Measurements from ENCODE around the gene SPATA33.
A peak's percentile ranks its signal among the peaks of the same experiment; 100 is the strongest.
"Not testable (repeated sequence)": the region's sequence is repeated elsewhere in the genome, so short reads cannot be mapped to it uniquely, and the experiment has no call there.

The SPATA33 gene

GRCh38 chr16:89693931-89694783 is 36.5 kb downstream of the SPATA33 start:
- DNase-seq (ENCODE audit: low spot score) = no peak

DNA sequence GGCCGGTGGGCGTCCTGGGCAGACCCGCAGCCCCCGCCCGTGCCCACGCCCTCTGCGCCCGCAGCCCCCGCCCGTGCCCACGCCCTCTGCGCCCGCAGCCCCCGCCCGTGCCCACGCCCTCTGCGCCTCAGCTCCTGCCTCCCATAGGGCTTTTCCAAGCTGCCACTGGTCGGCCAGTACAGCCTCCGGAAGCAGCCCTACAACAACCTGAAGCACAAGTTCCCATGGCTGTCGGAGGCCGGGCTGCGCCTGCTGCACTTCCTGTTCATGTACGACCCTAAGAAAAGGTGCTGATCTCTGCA is 37.1 kb downstream of the SPATA33 start:
- DNase-seq (ENCODE audit: low spot score) = not testable (repeated sequence)

- DNase-seq (ENCODE audit: low spot score) = no peak
Measured at GRCh38 chr16:89695086-89695874, 37.6 kb downstream of the SPATA33 start.

DNA sequence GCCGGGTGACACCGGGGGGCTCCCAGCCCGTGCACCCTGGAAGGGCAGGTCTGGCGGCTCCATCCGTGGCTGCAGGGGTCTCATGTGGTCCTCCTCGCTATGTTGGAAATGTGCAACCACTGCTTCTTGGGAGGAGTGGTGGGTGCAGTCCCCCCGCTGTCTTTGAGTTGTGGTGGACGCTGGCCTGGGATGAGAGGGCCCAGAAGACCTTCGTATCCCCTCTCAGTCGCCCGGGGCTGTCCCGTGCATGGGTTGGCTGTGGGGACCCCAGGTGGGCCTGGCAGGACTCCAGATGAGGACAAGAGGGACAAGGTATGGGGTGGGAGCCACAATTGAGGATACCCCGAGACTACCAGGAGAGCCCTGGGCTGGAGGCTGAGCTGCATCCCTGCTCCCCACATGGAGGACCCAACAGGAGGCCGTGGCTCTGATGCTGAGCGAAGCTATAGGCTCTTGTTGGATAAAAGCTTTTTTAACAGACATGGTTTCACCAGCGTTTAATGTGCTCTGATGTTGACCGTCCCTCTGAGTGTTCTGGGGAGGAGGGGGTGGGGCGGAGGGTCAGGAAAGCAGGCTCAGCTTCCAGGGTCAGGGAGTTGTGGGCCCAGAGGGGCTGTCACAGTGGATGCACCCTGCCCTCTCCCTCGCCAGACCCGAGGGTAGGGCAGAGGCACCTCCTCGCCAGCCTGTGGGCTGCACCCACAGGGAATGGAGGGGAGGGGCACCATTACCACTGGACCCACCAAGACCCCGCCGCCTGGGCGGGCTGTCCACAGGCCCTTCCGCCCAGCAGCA is 38.4 kb downstream of the SPATA33 start:
- DNase-seq (ENCODE audit: low spot score) = no peak

DNA sequence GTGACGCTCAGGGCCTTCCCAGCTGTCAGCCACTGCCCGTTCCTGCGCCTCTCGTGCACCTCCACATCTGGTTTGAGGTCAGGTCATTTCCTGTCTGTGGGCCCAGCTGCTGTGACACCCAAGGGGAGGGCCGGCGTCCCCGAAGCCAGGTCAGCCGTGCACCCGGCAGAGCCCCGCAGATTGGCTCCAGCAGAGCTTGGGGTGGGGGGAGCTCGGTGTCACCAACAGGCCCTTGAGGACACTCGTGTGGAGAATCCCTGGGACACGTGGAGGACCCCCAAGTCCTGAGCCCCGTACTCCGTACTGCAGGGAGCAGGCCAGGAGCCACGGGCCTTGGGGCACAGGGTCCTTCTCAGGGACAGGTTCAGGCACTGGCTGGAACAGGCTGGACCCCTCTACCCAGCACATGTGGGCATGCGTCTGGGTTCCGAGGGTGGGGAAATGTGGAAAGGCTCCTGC is 39.1 kb downstream of the SPATA33 start:
- peak; percentile 25 for DNase-seq (ENCODE audit: low spot score)

GRCh38 chr16:89697161-89697615 is 39.6 kb downstream of the SPATA33 start:
- DNase-seq (ENCODE audit: low spot score) = no peak

DNA sequence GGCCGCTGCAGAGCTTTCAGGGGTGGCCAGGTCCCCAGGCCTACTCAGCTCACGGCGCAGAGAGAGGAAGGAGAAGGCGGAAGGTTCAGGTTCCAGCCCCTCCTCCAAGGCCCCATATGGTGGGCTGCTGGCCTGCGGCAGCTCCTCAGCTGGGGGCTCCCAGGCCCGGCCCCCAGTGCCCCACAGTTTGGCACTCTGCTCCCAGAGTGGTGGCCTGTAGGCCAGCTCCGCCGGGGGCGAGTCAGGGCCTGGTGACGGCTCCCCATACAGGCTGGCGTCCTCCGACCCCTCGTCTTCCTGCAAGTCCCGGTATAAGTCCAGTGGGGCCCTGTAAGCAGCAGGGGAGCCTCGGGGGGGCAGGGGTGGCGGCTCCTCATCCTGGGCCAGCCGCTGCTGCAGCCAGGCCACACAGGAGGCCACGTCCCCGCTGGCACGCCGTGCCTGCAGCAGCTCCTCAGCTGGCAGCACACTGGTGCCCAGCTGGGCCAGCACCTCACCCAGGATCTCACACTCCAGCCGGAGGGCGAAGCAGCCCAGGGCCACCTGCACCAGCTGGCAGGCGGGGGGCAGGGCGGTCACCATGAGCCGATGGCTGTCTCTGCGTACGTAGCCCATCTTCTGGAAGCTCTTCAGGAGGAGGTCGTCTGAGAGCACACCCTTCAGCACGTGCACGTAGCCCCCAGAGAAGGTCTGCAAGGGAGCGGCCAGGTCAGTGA is 40.1 kb downstream of the SPATA33 start:
- no peak for DNase-seq (ENCODE audit: low spot score)

GRCh38 chr16:89698717-89699116 is 41.1 kb downstream of the SPATA33 start:
- DNase-seq (ENCODE audit: low spot score) = not testable (repeated sequence)

GRCh38 chr16:89699629-89700099 is 42.0 kb downstream of the SPATA33 start:
- DNase-seq (ENCODE audit: low spot score) = not testable (repeated sequence)

DNA sequence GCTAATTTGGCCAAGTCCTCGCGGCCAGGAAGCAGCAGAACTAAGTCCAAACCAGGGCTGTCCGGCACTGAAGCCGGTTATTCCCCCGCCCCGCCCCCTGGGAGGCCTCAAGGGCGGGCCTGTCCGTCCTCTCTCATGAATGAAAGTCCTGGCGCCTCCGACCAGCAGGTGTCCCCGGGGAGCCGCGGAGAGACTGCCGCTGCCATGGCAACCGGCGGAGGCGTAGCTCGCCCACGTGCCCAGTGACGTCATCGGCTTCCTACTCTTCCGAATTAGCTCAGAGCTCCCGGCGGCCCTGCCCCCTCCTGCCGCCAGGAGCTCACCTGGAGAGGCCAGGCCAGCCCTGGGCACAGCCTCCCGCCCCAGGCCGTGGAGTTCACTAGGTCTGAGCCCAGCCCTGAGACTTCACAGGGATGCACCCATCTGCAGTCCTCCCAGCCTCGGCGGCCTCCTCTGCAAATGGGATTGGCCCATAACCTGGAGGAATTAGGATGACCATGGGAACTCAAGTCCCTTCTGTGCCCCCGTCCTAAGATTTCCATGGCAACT is 42.5 kb downstream of the SPATA33 start:
- DNase-seq (ENCODE audit: low spot score) = peak; percentile 95

DNA sequence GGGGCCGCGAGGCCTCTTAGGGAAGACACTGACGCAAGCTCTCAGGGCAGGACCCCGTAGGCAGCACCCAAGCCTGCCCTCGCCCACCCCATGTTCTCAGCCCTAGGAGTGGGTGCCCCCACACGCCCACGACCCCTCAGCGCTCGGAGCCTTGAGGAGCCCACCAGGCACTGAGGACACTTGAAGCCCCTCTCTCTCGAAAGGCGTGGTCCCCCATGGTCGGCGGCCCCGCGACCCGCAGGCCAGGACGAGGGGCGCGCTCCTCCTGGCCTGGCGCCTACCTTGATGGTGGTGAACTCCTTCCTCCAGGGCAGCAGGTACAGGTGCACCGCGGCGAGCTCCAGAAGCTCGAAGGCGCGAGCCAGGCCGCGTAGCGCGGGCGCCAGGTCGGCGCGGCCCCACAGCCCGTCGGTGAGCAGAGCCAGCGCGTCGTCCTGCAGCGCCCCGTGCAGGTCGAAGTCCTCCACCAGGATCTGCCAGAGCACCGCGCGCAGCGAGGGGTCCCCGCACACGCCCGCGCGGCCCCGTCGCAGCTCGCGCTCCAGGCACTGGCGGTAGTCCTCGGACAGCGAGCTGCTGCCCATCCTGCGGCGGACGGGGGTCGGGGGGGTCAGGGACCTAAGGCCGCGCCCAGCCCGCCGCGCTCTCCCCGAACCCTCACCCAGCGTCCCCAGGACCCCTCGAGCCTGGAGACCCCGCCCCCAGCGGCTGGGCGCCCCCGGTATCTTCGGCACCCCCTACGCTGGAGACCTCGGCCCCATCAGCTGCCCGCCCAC is 43.2 kb downstream of the SPATA33 start:
- DNase-seq (ENCODE audit: low spot score) = peak; percentile 51

- DNase-seq (ENCODE audit: low spot score) = peak; percentile 97
Measured at GRCh38 chr16:89701425-89702406, 44.1 kb downstream of the SPATA33 start, which contains the start of gene SPATA2L. Gene SPATA2L, minus strand, starts transcription at chr16:89701705. Its CDS starts 473 bp downstream, at chr16:89701232.

GRCh38 chr16:89704281-89704680 is 46.6 kb downstream of the SPATA33 start:
- no peak for DNase-seq (ENCODE audit: low spot score)

DNA sequence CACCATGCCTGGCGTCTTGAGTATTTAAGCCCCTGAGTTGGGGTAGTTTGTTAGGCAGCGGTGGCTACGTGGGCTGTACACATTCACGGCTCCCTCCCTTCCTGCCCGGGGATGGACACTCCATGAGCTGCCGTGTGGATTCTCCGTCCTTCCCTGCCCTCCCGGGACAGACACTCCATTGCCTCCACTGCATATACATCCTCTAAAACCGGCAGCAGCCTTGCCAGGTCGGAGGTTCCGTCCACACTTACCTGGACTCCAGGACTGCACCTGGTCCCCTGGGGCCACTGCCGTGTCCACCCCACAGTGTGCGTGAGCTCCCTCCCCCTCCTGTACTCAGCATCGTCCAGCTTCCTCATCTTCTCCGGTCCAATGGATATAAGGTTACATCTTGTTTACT is 47.4 kb downstream of the SPATA33 start:
- DNase-seq (ENCODE audit: low spot score) = no peak

GRCh38 chr16:89706518-89707260 is 49.1 kb downstream of the SPATA33 start:
- no peak for DNase-seq (ENCODE audit: low spot score)

GRCh38 chr16:89707695-89708094 is 50.1 kb downstream of the SPATA33 start:
- DNase-seq (ENCODE audit: low spot score) = no peak

GRCh38 chr16:89708481-89708931 is 50.9 kb downstream of the SPATA33 start:
- no peak for DNase-seq (ENCODE audit: low spot score)

- no peak for DNase-seq (ENCODE audit: low spot score)
Measured at GRCh38 chr16:89709166-89709565, 51.5 kb downstream of the SPATA33 start.

Data from CD4-positive, alpha-beta T cell treated with Interleukin-15 for 4 hours (primary cell).